ENCODE data around the gene EFCAB3. TPM values are rescaled to one million over a fixed set of nuclear protein-coding genes. Genes with fewer than 3 reads are reported as not detected.

EFCAB3 gene
- not detected for total RNA-seq

GRCh38 chr17:62380253-62380652, at the start of gene EFCAB3:
Gene EFCAB3 (plus strand): TSS chr17:62380553. CDS start chr17:62382980, 2,427 bp downstream.
- Histone ChIP-seq H3K4me1 (no peaks in the 10 kb centered on the region), H3K27ac (no peak within 1 kb of the TSS), H3K9me3 (no peaks in the 10 kb centered on the region), H3K4me3 (no peak within 1 kb of the TSS), H3K36me3 (no peaks in the 10 kb centered on the region), H3K27me3 (no peaks in the 10 kb centered on the region)
- TF ChIP-seq CTCF (IDR thresholded peaks at IDR 0.05) = no peak
- no peak for DNase-seq (ENCODE audit: low spot score)

- TF ChIP-seq CTCF (IDR thresholded peaks at IDR 0.05) = no peak
- DNase-seq (ENCODE audit: low spot score) = no peak
- Histone ChIP-seq H3K27ac (no peak overlapping the region), H3K4me3 (no peak overlapping the region), H3K4me1 (no peaks in the 10 kb centered on the region), H3K9me3 (peaks cover 0 to 22% of the 10 kb centered on the region in 2 donors), H3K27me3 (no peaks in the 10 kb centered on the region), H3K36me3 (no peaks in the 10 kb centered on the region)
These were observed 43.8 kb upstream of the EFCAB3 start for GRCh38 chr17:62336527-62336926.

GRCh38 chr17:62343764-62344270, 36.5 kb upstream of the EFCAB3 start:
- H3K9me3 ChIP-seq = no peaks in the 10 kb centered on the region
- no peak for DNase-seq (ENCODE audit: low spot score)
- no peak overlapping the region for H3K4me3 ChIP-seq
- TF ChIP-seq CTCF (IDR thresholded peaks at IDR 0.05) = no peak
- no peaks in the 10 kb centered on the region for H3K4me1 ChIP-seq
- H3K36me3 ChIP-seq = no peaks in the 10 kb centered on the region
- no peaks in the 10 kb centered on the region for H3K27me3 ChIP-seq
- no peak overlapping the region for H3K27ac ChIP-seq

- TF ChIP-seq CTCF (IDR thresholded peaks at IDR 0.05) = no peak
- no peaks in the 10 kb centered on the region for H3K36me3 ChIP-seq
- no peaks in the 10 kb centered on the region for H3K27me3 ChIP-seq
- H3K4me1 ChIP-seq = no peaks in the 10 kb centered on the region
- no peak for DNase-seq (ENCODE audit: low spot score)
- no peak overlapping the region for H3K27ac ChIP-seq
- H3K9me3 ChIP-seq = no peaks in the 10 kb centered on the region
- H3K4me3 ChIP-seq = no peak overlapping the region
These were observed 29.2 kb upstream of the EFCAB3 start for GRCh38 chr17:62351176-62351575.

- no peaks in the 10 kb centered on the region for H3K4me1 ChIP-seq
- no peaks in the 10 kb centered on the region for H3K27me3 ChIP-seq
- H3K36me3 ChIP-seq = no peaks in the 10 kb centered on the region
- no peak for TF ChIP-seq CTCF (IDR thresholded peaks at IDR 0.05)
- H3K9me3 ChIP-seq = no peaks in the 10 kb centered on the region
- no peak for DNase-seq (ENCODE audit: low spot score)
- no peak overlapping the region for H3K4me3 ChIP-seq
- no peak overlapping the region for H3K27ac ChIP-seq
These were observed 14.2 kb upstream of the EFCAB3 start for GRCh38 chr17:62366191-62366590.

- DNase-seq (ENCODE audit: low spot score) = no peak
- no peaks in the 10 kb centered on the region for H3K4me1 ChIP-seq
- H3K9me3 ChIP-seq = no peaks in the 10 kb centered on the region
- TF ChIP-seq CTCF (IDR thresholded peaks at IDR 0.05) = no peak
- H3K36me3 ChIP-seq = no peaks in the 10 kb centered on the region
- no peak overlapping the region for H3K4me3 ChIP-seq
- H3K27ac ChIP-seq = no peak overlapping the region
- no peaks in the 10 kb centered on the region for H3K27me3 ChIP-seq
These were observed 1.2 kb downstream of the EFCAB3 start for GRCh38 chr17:62381561-62381960.

Measured in right atrium auricular region (tissue), 2 donors.